SK-N-SH (cell line): ENCODE results near the gene DCBLD1. TPM values are rescaled to one million over a fixed set of nuclear protein-coding genes. Genes with fewer than 3 reads are reported as not detected.

ENCODE experiments used
- CTCF ChIA-PET: fragments of 300-600, 350-600 bp; formaldehyde crosslinking; extraction: SDS; loops from one replicate; lab custom pipeline; 2021; lab: Yijun Ruan, JAX
- POLR2A ChIA-PET: fragments of 350-600 bp; sonication (Branson Sonifier 250); formaldehyde crosslinking; extraction: SDS; loops from one replicate; lab custom pipeline; 2020; ENCODE audit warnings: antibody characterized with exemption, inconsistent platforms; lab: Yijun Ruan, JAX
- DNase-seq: peaks from one replicate; pipeline ENCODE4 v3.0.0; 2012
- H2AFZ ChIP-seq: fragments of 200-600 bp; sonication (generic); 2 replicates; pipeline ENCODE4 v1.8.1; 2016; ENCODE audit warnings: antibody characterized with exemption, mild to moderate bottlenecking, low read depth
- H3F3A ChIP-seq: fragments of 200-600 bp; sonication (generic); replicated peaks from 2 replicates; pipeline ENCODE3; 2016; ENCODE audit warnings: antibody characterized with exemption, mild to moderate bottlenecking; ENCODE audit not compliant: insufficient read depth
- H3K27ac ChIP-seq, 2 experiments: fragments of 200-500 bp in 1 of 2; fragments of 200-600 bp in 1 of 2; sonication (Bioruptor generic) in 1 of 2; sonication (generic), shearing (Covaris generic) in 1 of 2; 2 replicates each; pipeline versions ENCODE4 v1.5.1 to v1.6.1; 2014 to 2016; ENCODE audit warnings: low read depth in 2 of 2, inconsistent platforms in 1 of 2, low read length in 1 of 2, mild to moderate bottlenecking in 1 of 2, mixed read lengths in 1 of 2
- H3K27me3 ChIP-seq: fragments of 200-600 bp; sonication (generic), shearing (Covaris generic); 2 replicates; pipeline ENCODE4 v1.6.1; 2016; ENCODE audit warnings: mixed run types; ENCODE audit not compliant: insufficient read depth
- H3K36me3 ChIP-seq, 2 experiments: fragments of 200-500 bp in 1 of 2; fragments of 200-600 bp in 1 of 2; sonication (Bioruptor generic) in 1 of 2; sonication (generic) in 1 of 2; replicated peaks in 1 of 2; 2 replicates each; pipeline versions ENCODE3 to v1.5.1; 2014 to 2016; ENCODE audit warnings: low read length in 1 of 2, mild to moderate bottlenecking in 1 of 2; ENCODE audit not compliant: insufficient read depth in 2 of 2, control insufficient read depth in 1 of 2
- H3K4me1 ChIP-seq, 2 experiments: fragments of 200-500 bp in 1 of 2; fragments of 200-600 bp in 1 of 2; sonication (Bioruptor generic) in 1 of 2; sonication (generic), shearing (Covaris generic) in 1 of 2; 2 replicates each; pipeline versions ENCODE4 v1.5.1 to v1.6.1; 2014 to 2016; ENCODE audit warnings: low read depth in 1 of 2, low read length in 1 of 2, mixed run types in 1 of 2; ENCODE audit not compliant: insufficient read depth in 2 of 2, control insufficient read depth in 1 of 2
- H3K4me2 ChIP-seq: fragments of 200-600 bp; sonication (generic), shearing (Covaris generic); 2 replicates; pipeline ENCODE4 v1.6.1; 2017; ENCODE audit warnings: mixed run types
- H3K4me3 ChIP-seq, 2 experiments: fragments of 200-500 bp in 1 of 2; fragments of 200-600 bp in 1 of 2; sonication (Bioruptor generic) in 1 of 2; sonication (generic), shearing (Covaris generic) in 1 of 2; 2 replicates each; pipeline versions ENCODE4 v1.5.1 to v1.8.1; 2014 to 2016; ENCODE audit warnings: low read depth in 2 of 2, inconsistent platforms in 1 of 2, low read length in 1 of 2, mild to moderate bottlenecking in 1 of 2, mixed read lengths in 1 of 2, moderate library complexity in 1 of 2
- H3K79me2 ChIP-seq: fragments of 200-600 bp; sonication (generic); 2 replicates; pipeline ENCODE4 v1.8.1; 2017; ENCODE audit warnings: mild to moderate bottlenecking; ENCODE audit not compliant: insufficient read depth
- H3K9ac ChIP-seq: fragments of 200-600 bp; sonication (generic); 2 replicates; pipeline ENCODE4 v1.6.1; 2017; ENCODE audit warnings: mixed run types
- H3K9me2 ChIP-seq: fragments of 200-600 bp; sonication (generic); 2 replicates; pipeline ENCODE4 v1.6.1; 2017; ENCODE audit warnings: mixed run types
- H3K9me3 ChIP-seq: fragments of 200-600 bp; sonication (generic); 2 replicates; pipeline ENCODE4 v1.6.1; 2017; ENCODE audit warnings: mixed run types, mild to moderate bottlenecking, moderate library complexity
- H4K20me1 ChIP-seq: fragments of 200-600 bp; sonication (generic); 2 replicates; pipeline ENCODE4 v1.6.1; 2017; ENCODE audit warnings: mild to moderate bottlenecking, mixed run types; ENCODE audit not compliant: insufficient read depth
- CHD2 ChIP-seq: fragments of 150-350 bp; IDR thresholded peaks from 2 replicates; pipeline ENCODE4 v1.6.1; 2018; ENCODE audit warnings: low read length; ENCODE audit not compliant: partially characterized antibody
- EP300 ChIP-seq, 2 experiments: IDR thresholded peaks; 2 replicates each; pipeline versions ENCODE4 v1.4.0 to v1.6.1; 2012; ENCODE audit warnings: borderline replicate concordance in 1 of 2, low read depth in 1 of 2, low read length in 1 of 2
- FOSL2 ChIP-seq: IDR thresholded peaks from 2 replicates; pipeline ENCODE4 v1.4.0; 2012; ENCODE audit warnings: low read depth, mild to moderate bottlenecking, moderate library complexity, borderline replicate concordance
- FOXJ3 ChIP-seq: sonication (generic); formaldehyde crosslinking; IDR thresholded peaks from 2 replicates; pipeline ENCODE4 v1.5.1; 2020; ENCODE audit warnings: mild to moderate bottlenecking, missing genetic modification reagents
- JUND ChIP-seq: IDR thresholded peaks from 2 replicates; pipeline ENCODE4 v1.4.0; 2012
- MXI1 ChIP-seq: IDR thresholded peaks from 2 replicates; pipeline ENCODE4 v1.6.1; 2012; ENCODE audit warnings: mild to moderate bottlenecking, low read depth, low read length, improper control_type of control experiment
- NRF1 ChIP-seq: IDR thresholded peaks from 2 replicates; pipeline ENCODE4 v1.6.1; 2012; ENCODE audit warnings: low read depth, mild to moderate bottlenecking, low read length
- POLR2AphosphoS5 ChIP-seq: IDR thresholded peaks from 2 replicates; pipeline ENCODE4 v1.6.1; 2012; ENCODE audit warnings: low read depth, low read length
- RCOR1 ChIP-seq: fragments of 150-350 bp; IDR thresholded peaks from 2 replicates; pipeline ENCODE4 v1.6.1; 2017; ENCODE audit warnings: antibody characterized with exemption, low read length
- TAF1 ChIP-seq: IDR thresholded peaks from 2 replicates; pipeline ENCODE4 v1.6.1; 2012; ENCODE audit warnings: low read depth, mild to moderate bottlenecking, low read length, moderate library complexity, borderline replicate concordance
- WGBS: methylation state at CpG from one replicate; pipeline ENCODE4 v1.1.6; 2017; ENCODE audit warnings: low lambda C conversion rate; 5-methylcytosine and 5-hydroxymethylcytosine counted together
- polyA plus RNA-seq, 3 experiments: library from polyadenylated mRNA; depleted of rRNA; stranded (reverse); fragments of >200 nt; gene quantifications; 2 replicates each; pipeline ENCODE4 v1.2.3, GENCODE V29; 2012
- TF ChIP-seq, protein P1 (sequence below): fragments of 200-600 bp; sonication (generic); IDR thresholded peaks from 2 replicates; pipeline ENCODE4 v1.6.1; 2017; ENCODE audit warnings: antibody characterized with exemption, mild to moderate bottlenecking, moderate library complexity
- TF ChIP-seq, protein P2 (sequence below): IDR thresholded peaks from 2 replicates; pipeline ENCODE4 v1.4.0; 2012; ENCODE audit warnings: low read depth, borderline replicate concordance
- TF ChIP-seq, protein P3 (sequence below): IDR thresholded peaks from 2 replicates; pipeline ENCODE4 v1.6.1; 2012; ENCODE audit warnings: mild to moderate bottlenecking, low read depth, low read length, moderate library complexity

The DCBLD1 gene
- polyA plus RNA-seq, 1 of the 3 experiments (the other 2 are of a cell fraction), result 82.2 TPM

DNA sequence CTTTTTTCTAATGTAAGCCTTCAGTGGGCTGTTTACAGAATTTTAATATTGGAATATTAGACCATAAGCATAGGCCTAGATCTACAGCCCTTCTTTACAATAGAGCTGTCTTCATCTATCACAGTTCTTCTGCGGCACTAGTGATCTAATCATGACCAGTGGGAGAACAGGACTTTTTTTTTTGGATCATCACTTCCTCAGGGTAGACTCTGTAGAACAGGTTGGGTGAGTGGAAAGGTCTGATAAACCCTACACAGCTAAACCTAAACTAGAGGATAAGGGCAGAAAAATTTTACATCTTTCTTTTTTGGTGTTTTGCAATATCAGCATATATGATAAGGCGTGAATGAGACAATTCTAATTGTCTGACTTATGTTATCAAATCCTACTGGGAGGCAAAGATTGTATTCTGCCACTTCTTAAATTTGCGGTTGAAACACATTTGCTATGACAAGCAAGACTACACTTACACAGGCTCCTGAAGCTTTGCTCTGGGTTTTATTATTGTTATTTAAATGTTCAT lies 67.7 kb downstream of the DCBLD1 start (continued):
- TF ChIP-seq, protein P1, sequence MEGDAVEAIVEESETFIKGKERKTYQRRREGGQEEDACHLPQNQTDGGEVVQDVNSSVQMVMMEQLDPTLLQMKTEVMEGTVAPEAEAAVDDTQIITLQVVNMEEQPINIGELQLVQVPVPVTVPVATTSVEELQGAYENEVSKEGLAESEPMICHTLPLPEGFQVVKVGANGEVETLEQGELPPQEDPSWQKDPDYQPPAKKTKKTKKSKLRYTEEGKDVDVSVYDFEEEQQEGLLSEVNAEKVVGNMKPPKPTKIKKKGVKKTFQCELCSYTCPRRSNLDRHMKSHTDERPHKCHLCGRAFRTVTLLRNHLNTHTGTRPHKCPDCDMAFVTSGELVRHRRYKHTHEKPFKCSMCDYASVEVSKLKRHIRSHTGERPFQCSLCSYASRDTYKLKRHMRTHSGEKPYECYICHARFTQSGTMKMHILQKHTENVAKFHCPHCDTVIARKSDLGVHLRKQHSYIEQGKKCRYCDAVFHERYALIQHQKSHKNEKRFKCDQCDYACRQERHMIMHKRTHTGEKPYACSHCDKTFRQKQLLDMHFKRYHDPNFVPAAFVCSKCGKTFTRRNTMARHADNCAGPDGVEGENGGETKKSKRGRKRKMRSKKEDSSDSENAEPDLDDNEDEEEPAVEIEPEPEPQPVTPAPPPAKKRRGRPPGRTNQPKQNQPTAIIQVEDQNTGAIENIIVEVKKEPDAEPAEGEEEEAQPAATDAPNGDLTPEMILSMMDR, result no peak
- no peak for TF ChIP-seq NRF1
- TF ChIP-seq EP300 (IDR thresholded peaks at IDR 0.05; ENCODE audit: borderline replicate concordance in 1 of 2, low read depth in 1 of 2, low read length in 1 of 2), result no peak

DNA sequence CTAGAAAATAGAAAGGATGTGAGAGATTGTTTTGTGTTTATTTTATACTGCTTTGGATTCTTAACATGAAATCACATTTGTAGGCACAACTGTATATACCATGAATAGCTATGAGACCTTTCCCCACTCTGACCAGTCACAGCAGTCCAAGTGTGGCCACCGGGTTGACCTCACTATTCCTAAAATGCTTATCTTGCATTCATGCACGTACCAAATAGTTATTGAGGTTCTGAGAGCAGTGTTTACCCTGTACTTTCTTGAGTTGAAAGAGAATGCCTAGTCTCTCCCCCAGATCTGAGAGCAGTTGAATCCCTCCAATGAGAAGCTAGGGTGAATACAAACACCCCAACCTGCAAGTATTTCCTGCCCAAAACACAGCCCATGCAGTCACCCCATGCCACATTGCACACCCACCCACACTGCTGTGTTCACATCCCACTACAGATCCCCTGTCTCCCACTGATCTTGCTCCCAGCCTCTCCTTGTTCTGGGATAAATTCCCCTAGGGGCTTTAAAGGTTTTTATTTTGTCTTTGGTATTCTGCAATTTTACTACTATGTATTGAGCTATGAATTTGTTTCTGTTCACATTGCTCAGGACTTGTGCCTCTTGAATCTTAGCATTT lies 68.3 kb downstream of the DCBLD1 start:
- peaks cover 61% of the 10 kb centered on the region for H3F3A ChIP-seq
- 33% methylated on average over 2 of the region's 2 CpGs for WGBS
- no peaks in the 10 kb centered on the region for H4K20me1 ChIP-seq
- POLR2A ChIA-PET, result no interaction called here
- TF ChIP-seq, protein P2, sequence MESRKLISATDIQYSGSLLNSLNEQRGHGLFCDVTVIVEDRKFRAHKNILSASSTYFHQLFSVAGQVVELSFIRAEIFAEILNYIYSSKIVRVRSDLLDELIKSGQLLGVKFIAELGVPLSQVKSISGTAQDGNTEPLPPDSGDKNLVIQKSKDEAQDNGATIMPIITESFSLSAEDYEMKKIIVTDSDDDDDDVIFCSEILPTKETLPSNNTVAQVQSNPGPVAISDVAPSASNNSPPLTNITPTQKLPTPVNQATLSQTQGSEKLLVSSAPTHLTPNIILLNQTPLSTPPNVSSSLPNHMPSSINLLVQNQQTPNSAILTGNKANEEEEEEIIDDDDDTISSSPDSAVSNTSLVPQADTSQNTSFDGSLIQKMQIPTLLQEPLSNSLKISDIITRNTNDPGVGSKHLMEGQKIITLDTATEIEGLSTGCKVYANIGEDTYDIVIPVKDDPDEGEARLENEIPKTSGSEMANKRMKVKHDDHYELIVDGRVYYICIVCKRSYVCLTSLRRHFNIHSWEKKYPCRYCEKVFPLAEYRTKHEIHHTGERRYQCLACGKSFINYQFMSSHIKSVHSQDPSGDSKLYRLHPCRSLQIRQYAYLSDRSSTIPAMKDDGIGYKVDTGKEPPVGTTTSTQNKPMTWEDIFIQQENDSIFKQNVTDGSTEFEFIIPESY, result no peak
- TF ChIP-seq TAF1 (no peak), FOSL2 (no peak), POLR2AphosphoS5 (no peak), FOXJ3 (CRISPR knock-in tag) (no peak)
- H3K79me2 ChIP-seq, result peaks cover 30% of the 10 kb centered on the region
- H3K9me3 ChIP-seq, result no peaks in the 10 kb centered on the region
- H3K4me2 ChIP-seq, result no peak overlapping the region
- CTCF ChIA-PET, result interaction anchor here (0.8 to 1.0 kb wide), 4 partner anchors 52 to 140 kb away, joined by 3 to 7 read pairs (median 4); partner anchors contain the start of gene GOPC
- H3K9me2 ChIP-seq, result no peaks in the 10 kb centered on the region
- no peak overlapping the region for H3K9ac ChIP-seq
- H3K27ac ChIP-seq, result peak overlapping the region in 1 of 2 experiments; percentile 14; a peak in 2 of 4 replicates
- H3K4me1 ChIP-seq, result peaks cover 11 to 34% of the 10 kb centered on the region in 2 experiments
- peaks cover 28 to 30% of the 10 kb centered on the region in 2 experiments for H3K36me3 ChIP-seq
- no peak for DNase-seq
- no peak overlapping the region for H2AFZ ChIP-seq
- no peaks in the 10 kb centered on the region for H3K27me3 ChIP-seq
- H3K4me3 ChIP-seq, result no peak overlapping the region

DNA sequence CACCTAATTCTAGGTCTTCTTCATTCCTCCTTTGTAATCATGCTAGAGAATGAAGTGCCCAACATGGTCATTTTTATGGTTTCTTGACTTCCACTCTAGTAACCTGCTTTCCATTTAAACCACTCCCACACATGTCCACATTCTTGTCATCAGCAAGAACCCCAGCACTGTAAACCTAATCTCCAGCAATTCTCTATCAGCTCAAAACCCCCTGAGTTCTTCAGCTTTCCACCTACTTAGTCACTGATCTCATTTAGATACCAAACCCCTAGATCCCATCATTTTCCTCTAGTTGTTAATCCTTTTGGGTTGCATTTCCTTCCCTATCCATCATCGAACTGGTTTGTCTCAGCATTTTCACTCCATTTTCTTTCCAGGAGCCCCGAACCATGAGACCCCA lies 70.1 kb downstream of the DCBLD1 start:
- no peaks in the 10 kb centered on the region for H3K9me2 ChIP-seq
- peaks cover 8 to 34% of the 10 kb centered on the region in 2 experiments for H3K4me1 ChIP-seq
- H3K9ac ChIP-seq, result no peak overlapping the region
- H3K27me3 ChIP-seq, result no peaks in the 10 kb centered on the region
- peaks cover 49% of the 10 kb centered on the region for H3F3A ChIP-seq
- 46% methylated on average over 2 of the region's 2 CpGs for WGBS
- POLR2A ChIA-PET, result interaction anchor here (1.0 kb wide), 1 partner anchor 50 kb away, joined by 3 read pairs; the partner anchor contains the start of gene GOPC
- H3K36me3 ChIP-seq, result peaks cover 14 to 18% of the 10 kb centered on the region in 2 experiments
- H2AFZ ChIP-seq, result no peak overlapping the region
- H3K4me3 ChIP-seq, result no peak overlapping the region
- peaks cover 19% of the 10 kb centered on the region for H3K79me2 ChIP-seq
- CTCF ChIA-PET, result interaction anchor here (0.7 to 10.1 kb wide), 2 partner anchors 102 to 348 kb away, joined by 3 to 78 read pairs; no protein-coding TSS in a partner anchor
- H3K27ac ChIP-seq, result peak overlapping the region in 1 of 2 experiments; percentile 51; a peak in 2 of 4 replicates
- H3K4me2 ChIP-seq, result peak overlapping the region; percentile 5; the same call in 1 of the 2 replicates
- H4K20me1 ChIP-seq, result no peaks in the 10 kb centered on the region
- H3K9me3 ChIP-seq, result no peaks in the 10 kb centered on the region
- DNase-seq, result no peak
- TF ChIP-seq MXI1 (no peak), JUND (0 out of 2 replicates have a peak, but pooled peaks have one; percentile 20), TAF1 (no peak), RCOR1 (no peak), CHD2 (no peak)
- TF ChIP-seq, protein P1, result no peak
- TF ChIP-seq, protein P3, sequence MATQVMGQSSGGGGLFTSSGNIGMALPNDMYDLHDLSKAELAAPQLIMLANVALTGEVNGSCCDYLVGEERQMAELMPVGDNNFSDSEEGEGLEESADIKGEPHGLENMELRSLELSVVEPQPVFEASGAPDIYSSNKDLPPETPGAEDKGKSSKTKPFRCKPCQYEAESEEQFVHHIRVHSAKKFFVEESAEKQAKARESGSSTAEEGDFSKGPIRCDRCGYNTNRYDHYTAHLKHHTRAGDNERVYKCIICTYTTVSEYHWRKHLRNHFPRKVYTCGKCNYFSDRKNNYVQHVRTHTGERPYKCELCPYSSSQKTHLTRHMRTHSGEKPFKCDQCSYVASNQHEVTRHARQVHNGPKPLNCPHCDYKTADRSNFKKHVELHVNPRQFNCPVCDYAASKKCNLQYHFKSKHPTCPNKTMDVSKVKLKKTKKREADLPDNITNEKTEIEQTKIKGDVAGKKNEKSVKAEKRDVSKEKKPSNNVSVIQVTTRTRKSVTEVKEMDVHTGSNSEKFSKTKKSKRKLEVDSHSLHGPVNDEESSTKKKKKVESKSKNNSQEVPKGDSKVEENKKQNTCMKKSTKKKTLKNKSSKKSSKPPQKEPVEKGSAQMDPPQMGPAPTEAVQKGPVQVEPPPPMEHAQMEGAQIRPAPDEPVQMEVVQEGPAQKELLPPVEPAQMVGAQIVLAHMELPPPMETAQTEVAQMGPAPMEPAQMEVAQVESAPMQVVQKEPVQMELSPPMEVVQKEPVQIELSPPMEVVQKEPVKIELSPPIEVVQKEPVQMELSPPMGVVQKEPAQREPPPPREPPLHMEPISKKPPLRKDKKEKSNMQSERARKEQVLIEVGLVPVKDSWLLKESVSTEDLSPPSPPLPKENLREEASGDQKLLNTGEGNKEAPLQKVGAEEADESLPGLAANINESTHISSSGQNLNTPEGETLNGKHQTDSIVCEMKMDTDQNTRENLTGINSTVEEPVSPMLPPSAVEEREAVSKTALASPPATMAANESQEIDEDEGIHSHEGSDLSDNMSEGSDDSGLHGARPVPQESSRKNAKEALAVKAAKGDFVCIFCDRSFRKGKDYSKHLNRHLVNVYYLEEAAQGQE, result no peak
